T47D (cell line): ENCODE data around the gene LGALS3.

Source experiments
- DNase-seq, 2 experiments: peaks; one replicate each; pipeline versions ENCODE4 v3.0.0 to v3.0.0-alpha.2; 2011 to 2012; ENCODE audit warnings: low read depth in 1 of 2, low spot score in 1 of 2
- JUND ChIP-seq: IDR thresholded peaks from 2 replicates; pipeline ENCODE4 v1.6.1; 2012; ENCODE audit warnings: low read depth
- in situ Hi-C: cut with HindIII; loops from 2 replicates; pipeline ENCODE4 v1.10.0; 2016; ENCODE audit warnings: low sequenced_read_pairs, low pct_unique_long_range_greater_than_20kb

The LGALS3 gene

DNA sequence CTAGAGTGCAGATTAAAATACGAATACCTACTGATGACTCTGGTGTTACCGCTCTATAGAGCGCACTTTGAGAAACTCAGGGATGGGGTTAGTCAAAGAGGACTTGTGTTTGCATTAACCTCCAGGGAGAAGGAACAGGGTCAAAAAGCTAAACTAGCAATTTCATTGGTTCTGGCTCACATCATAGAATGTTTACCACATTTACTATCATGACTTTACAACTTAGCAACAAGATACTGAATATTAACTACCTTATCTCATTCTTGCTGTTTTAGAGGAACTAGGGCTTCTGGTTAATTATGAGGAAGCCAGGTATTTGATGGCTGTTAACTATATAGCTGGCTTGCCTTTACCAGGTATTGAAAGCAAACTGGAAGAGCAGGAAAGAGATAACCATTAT, 12.8 kb downstream of the LGALS3 start:
- in situ Hi-C loops: no loop called here
- no peak for DNase-seq
- no peak for TF ChIP-seq JUND

DNA sequence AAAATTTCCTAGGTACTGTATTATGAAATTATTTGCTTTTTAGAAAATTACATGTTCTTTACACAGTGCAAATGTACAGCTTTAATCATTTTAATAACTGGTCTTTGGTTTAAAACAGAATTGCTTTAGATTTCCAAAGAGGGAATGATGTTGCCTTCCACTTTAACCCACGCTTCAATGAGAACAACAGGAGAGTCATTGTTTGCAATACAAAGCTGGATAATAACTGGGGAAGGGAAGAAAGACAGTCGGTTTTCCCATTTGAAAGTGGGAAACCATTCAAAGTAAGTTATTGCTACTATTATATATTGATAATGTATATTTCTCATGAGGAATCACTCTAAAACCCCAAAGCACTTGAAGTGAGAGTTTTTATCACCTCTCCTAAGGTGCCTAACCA, 13.4 kb downstream of the LGALS3 start:
- no peak for TF ChIP-seq JUND
- in situ Hi-C loops: no loop called here
- no peak for DNase-seq

DNA sequence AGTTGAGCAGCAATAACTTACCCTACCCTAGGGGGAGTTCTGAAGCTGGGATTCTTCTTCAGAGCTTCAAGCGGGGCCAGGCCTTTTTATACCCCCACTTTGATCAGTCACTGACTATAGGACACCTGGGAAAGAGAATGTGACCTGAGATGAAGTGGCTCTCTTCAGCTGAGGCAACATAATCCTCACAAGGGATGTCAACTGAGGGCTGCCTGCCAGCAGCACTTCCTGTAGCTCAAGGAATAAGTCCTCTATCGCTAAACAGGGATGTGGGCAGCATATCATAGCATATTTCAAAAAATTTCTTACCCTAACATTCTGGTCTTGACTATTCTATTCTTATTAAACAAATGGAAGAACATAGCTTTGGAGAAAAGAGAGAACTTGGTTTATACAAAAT, 17.4 kb downstream of the LGALS3 start:
- in situ Hi-C loops: no loop called here
- no peak for DNase-seq
- TF ChIP-seq JUND: no peak

DNA sequence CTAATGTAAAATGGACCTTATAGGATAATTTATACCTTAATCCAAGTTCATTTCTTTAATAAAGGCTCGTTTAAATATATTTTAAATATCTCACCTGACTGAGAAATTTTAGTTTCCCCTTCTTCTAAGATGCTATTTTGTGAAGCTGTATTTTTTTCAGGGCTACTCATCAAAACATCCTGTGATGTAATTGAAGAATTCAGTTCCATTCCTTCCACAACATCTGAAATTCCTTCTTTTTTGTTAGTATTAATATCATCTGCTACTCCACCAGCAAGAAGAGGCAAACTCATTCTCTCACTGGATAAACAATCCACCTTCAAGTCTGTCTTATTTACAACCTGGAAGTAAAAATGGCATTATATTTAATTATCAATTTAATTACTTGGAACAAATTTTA, 22.5 kb downstream of the LGALS3 start:
- DNase-seq: no peak
- TF ChIP-seq JUND: no peak
- in situ Hi-C loops: no loop called here

DNA sequence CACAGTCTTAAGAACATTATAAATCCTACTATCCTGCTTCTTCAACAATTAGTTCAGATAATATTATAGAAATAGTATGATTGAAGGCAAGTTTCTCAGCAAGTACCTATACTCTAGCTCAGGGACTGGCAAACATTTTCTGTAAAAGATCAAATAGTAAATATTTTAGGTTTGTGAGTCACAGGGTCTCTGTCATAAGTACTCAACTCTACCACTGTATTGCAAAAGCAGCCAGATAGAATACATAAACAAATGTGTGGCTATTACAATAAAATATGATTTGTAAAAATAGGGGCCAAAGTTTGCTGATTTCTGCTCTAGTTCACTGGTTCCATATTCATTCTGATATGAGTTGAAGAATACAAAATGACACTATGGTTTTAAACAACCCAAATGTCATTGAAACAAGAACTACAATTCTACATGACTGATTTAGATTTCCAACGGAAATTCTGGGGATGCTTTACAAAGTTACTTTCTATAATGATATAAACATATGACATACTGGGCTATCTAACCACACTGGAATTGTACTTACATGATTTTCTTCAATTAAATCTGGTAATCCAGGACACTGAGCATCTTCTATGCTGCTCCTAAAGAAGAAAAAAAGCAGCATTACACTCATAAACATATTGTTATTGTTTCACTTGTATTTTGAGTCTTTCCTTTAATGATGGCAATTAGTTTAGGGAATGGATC, 23.2 kb downstream of the LGALS3 start:
- no peak for DNase-seq
- in situ Hi-C loops: no loop called here
- TF ChIP-seq JUND: no peak

DNA sequence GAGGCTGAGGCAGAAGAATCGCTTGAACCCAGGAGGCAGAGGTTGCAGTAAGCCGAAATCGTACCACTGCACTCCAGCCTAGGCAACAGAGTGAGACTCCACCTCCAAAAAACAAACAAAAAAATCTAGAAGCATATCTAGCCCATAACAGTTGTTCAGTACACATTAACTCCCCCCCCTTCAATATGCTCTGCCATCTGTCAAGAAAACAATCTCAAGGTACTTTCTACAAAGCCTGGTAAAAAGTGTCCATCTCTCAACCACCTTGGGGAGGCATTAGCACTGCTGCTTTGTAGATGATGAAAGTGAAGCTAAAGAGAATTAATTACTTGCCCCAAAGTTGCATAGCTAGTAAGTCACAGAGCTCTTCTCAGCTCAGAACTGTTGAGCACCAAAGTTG, 24.9 kb downstream of the LGALS3 start:
- in situ Hi-C loops: no loop called here
- no peak for TF ChIP-seq JUND
- DNase-seq: no peak

DNA sequence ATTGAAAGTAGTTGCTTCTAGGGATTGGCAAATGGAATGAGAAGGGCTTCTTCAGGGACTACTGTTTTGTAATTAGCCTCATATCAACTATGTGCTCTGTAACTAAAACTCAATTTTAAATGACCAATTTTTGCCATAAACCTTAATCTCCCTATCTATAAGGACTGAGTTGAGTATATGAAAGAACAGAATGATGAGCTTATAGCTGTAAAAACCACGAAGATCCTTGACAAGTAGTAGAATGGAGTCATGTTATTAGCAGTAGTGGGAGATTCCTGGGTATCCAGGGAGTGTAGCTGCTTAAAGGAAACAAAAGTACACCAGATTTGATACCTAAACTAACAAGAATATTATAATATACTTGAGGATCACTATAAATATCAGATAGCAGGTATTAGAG, 28.0 kb downstream of the LGALS3 start:
- no peak for TF ChIP-seq JUND
- DNase-seq: no peak
- in situ Hi-C loops: no loop called here

DNA sequence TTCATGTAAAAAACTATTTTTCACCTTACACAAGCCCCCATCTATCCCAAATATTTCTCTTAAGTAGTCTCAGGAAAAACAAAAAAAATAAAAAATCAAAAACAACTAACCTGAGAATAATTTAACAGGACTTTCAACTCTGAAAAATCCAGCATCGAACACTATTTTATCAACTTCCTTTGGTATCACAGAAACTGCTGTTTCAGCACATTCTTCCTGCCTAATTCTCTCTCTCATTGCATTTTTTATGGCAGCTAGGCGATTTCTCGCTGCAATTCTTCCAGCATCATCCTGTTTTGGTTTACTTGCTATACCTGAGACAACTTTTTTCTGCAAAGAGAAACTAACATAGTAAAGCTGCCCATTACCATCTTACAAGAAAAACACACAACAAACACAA, 29.4 kb downstream of the LGALS3 start:
- TF ChIP-seq JUND: no peak
- in situ Hi-C loops: no loop called here
- no peak for DNase-seq

DNA sequence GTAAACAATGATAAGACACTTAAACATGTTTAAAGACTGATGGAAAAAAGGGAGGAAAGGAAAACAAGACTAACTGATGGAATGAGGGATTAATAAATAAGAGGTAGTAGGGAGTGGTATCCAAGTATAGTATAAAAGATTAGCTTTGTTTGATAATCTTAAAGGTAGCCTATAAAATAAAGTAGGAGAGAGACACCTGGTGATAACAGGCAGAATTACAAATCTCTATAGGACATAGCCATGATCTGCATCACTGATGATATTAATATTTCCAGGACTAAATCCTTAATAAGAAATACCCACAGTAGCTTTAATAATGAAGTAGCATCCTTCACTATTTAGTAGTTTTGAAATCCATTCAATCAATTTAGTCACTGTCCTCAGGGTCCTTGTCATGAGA, 31.9 kb downstream of the LGALS3 start:
- in situ Hi-C loops: no loop called here
- DNase-seq: peak in 1 of 2 experiments; percentile 46
- no peak for TF ChIP-seq JUND

DNA sequence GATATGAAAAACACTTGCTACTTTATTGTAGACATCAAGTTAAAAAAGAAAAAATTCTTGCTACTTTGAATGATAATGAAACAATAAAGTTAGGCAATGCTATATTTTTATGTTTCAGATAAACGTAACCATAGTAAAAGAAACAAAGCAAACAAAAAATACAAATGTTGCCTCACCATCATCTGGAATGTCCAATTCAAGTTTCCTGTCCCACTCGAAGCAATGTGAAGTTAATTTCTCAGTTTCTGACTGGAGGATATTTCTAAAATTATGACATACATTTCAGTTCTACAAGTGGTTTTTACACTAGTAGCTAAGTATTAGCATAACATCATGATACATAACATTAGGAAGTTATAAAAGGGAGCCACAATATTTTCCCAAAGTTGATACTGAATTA, 41.5 kb downstream of the LGALS3 start:
- no peak for DNase-seq
- TF ChIP-seq JUND: no peak
- in situ Hi-C loops: no loop called here

DNA sequence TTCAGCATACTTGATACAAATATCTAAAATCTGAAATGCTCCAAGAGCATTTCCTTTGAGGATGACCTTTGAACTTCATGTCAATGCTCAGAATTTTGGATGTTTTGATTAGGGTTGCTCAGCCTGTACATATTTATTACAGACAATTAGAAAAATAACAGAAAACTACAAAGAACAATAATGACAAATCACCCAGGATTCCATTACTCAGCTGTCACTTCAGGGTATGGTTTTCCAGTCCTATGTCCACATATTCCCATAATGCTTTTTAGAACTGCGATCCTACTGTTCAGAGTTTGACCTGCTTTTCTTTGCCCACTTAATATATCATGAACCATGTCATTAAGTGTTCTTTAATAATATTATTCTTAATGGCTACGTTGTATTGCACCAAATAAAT, 51.0 kb downstream of the LGALS3 start:
- no peak for TF ChIP-seq JUND
- no peak for DNase-seq
- in situ Hi-C loops: no loop called here

DNA sequence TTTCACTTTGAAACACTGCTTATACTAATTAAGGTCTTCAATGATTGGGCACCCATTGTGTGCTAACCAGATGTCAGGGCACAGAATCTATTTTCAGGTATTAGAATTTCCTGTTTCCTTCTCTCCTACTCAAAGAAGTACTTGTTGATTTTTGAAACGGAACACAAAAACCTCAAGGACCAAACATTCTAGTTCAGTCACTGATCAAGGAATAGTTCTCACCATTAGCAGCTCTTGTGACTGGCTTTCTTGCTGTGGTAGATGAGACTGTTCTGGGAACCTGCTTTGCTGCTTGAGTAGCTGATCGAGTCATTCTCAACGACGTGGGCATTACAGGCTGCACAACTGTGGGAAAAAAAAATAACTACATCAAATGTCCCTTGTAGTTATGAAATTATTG, 51.4 kb downstream of the LGALS3 start:
- DNase-seq: no peak
- no peak for TF ChIP-seq JUND
- in situ Hi-C loops: no loop called here

DNA sequence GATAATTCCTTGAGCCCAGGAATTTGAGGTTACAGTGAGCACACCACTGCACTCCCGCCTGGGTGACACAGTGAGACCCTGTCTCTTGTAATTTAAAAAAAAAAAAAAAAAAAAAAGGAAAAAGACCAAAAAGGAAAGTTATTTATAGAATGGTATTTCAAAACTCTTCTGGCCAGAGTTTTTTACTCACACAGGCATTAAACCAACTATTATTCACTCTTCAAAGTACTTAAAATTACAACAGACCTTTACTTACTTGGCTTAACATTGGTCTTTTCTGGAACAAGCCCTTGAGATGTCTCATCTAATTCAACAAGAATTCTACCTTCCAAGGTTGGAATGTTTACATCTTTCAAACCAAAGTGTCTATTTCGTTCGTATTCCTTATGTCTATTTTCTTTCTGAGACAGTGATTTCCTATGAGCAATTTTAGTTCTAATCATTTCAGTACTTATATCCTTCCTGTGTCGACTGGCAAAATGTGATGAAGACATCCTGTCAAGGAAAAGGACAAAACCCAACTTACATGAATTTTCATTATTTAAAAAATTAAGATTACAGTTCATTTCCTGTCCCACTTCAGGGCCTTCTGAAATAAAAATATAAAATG, 59.7 kb downstream of the LGALS3 start:
- no peak for TF ChIP-seq JUND
- in situ Hi-C loops: no loop called here
- no peak for DNase-seq

DNA sequence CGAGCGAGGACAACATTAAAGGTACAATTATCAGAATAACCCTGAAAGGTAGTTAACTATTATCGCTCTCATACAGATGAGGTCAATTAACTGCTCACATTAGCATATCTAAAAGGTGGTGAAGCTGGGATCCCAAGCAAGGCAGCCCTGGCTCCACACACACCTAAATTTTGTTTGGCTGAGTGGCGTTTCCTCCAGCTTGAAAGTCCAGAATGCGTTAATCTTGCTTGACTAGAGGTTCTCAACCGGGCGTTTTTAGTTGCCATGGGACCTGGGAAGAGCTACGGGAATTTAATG, 61.8 kb downstream of the LGALS3 start:
- in situ Hi-C loops: no loop called here
- TF ChIP-seq JUND: no peak

More for the DNA sequence above, 61.8 kb downstream of the LGALS3 start:
- DNase-seq: peak in 1 of 2 experiments; percentile 33
